ENCODE results near the gene CAMK2B.

The CAMK2B gene

DNA sequence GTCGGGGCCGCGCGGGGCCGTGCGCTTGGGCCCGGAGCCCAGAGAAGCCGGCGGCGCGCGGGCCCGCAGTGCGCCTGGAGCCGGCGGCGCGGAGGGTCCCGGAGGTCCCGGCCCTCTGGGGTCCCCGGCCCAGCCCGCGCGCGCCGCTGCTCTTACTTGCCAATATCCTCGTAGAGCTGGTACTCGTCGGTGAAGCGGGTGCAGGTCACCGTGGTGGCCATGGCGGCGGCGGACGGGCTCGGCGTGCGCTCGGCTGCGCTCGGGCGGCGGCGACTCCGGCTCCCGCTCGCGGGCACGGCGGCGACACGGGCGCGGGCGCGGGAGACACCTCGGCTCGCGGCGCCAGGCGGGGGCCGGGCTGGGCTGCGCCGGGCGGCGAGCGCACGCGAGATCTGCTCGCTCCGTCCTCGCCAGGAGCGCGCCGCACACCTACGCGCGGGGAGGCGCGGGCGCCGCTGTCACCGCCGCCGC lies at the start of gene CAMK2B:
TSS of gene CAMK2B (minus strand) at position 394 of the 471 bp plus-strand sequence. CDS start at position 221, 173 bp downstream.
- no peak for DNase-seq (ENCODE audit: low read depth)

DNA sequence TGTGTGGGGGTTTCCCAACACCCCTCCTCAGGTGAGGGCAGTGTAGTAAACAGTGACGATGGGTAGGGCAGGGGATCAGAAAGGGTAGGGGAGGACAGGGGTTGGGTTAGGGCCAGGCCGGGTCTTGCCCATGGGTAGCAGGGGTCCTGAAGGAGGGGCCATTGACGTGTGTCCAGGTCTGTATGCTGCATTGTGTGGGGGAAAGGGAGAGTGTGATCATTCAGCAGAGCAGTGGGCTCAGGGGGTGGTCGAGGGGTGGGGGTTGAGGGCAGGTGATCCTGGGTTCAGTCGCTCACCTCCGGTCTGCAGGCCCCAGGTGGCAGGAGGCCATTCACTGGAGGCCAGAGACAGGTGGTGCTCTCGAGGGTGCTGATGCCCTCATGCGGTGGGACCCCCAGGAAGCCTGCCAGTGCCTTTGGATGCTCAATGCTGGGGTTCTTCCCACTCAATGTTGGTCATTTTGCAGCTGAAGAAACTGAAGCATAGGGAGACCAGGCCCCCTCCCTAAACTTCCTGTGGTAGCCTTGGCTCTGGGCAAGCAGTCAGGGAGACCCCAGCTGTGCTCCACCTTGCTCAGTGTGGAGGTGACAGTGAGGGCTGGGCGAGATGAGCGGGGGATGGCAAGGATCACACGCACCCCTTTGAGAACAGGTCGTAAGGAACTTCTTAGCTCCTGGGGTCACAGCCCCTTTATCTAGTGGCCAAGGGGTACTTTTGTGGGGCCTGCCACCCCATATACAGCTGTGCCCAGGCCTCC lies 48.8 kb upstream of the CAMK2B start:
- DNase-seq (ENCODE audit: low read depth): no peak

DNA sequence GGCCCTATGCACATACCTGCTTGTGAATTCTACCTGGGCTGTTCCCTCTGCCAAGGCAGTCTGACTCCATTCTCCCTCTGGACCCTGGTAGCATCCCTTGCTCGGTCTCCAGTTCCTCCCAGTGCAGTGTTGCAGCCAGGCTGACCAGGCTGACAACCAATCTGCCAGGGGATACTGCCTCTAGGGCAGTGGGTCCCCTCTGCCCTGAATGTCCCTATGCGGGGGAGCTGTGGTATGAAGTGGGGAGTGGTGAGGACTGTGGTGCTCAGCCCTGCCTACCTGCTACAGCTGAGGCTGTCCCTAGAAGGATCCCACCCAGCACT lies 48.0 kb upstream of the CAMK2B start:
- no peak for DNase-seq (ENCODE audit: low read depth)

DNA sequence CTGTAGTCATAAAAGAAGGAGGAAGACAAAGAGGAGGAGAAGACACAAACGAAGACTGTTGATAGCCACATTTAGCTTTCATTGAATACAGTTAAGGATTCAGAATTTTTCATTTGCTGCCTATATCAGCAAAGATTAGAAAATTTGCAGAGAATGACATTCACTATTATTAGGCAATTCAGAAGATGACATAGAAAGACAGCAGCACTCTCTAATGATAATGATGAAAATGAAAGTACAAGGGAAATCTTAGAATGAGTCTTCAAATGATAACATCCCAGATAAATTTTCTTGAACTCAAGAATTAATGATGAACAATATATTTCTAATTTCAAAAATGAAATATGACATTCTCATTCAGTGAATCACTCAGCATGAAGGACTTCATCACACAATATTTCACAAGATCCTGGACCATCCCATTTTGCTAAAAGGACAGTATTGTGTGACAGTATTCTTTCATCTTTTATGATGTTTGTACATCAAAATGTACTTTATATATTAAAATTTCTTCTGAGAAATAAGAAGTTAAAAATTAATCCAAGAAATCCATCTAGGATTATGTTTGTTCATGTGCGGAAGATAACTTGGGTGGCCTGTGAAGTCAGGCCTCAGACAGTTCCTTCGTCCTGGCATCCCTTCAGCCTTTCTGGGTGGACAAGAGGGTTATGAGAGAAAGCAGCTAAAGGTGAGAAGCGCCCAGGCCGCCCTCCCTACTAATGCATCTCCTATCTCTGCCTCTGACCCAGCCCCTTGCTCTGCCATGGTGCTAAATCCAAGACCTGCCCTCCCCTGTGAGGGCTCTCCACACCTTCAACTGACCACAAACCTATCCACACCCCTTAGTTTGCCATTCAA lies 47.4 kb upstream of the CAMK2B start:
- no peak for DNase-seq (ENCODE audit: low read depth)

DNA sequence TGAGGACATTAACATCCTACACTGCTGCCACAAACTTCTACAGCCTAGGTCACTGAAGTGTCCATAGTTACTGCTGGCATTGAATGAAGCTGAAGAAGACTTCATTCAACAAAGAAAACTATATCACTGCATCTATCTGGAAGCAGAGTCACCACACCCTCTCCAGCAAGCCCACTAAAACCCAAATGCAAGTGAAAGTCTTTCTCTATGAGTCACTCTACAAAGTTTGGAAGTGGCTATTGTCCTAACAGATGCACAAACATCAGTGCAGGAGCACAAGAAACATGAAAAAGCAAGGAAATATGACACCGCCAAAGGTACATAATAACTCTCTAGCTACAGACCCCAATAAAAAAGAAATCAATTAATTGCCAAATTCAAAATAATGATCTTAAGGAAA lies 43.5 kb upstream of the CAMK2B start:
- no peak for DNase-seq (ENCODE audit: low read depth)

DNA sequence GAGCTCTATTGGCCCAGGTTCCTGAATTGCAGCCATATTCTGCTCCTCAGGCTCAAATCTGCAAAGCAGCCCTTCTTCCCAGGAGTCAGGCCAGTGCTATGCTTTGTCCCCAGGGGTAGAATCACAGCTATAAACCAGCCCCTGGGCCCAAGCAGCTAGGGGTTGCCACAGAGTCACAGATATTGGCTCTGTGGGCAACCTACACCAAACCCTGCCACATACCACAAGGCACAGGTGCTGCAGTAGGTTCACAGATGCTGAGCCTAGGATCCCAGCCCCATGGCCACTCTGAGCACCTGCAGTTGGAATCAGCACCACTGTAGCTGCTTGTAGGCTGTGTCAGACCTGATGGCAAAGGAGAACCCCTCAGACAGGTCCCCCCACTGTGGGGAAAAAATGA lies 43.1 kb upstream of the CAMK2B start:
- no peak for DNase-seq (ENCODE audit: low read depth)

DNA sequence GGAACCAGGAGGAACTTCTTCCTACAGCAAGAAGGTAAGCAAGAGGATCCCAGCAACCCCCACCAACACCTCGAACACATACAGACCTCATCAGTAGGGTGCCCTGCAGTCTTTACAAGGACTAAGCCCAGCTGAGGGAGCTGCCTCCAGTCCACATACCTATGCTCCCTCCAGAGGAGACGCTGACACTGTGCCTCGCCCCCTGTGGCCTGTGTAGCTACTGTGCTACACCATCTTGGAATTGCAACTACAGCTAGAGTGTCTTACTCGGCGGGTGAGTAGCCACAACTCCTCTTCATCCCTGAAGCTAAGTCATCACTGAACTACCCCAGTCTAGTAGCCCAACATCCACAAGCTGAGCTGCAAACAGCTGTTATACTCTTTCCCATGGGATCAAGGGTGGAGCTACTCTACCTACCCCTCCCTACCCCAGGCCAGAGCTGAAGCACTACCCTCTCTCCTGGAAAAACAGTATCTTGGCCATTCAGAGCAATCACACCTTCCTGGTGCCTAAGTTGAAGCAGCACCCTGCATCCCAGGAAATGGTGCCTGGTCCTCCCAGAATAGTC lies 42.2 kb upstream of the CAMK2B start:
- no peak for DNase-seq (ENCODE audit: low read depth)

DNA sequence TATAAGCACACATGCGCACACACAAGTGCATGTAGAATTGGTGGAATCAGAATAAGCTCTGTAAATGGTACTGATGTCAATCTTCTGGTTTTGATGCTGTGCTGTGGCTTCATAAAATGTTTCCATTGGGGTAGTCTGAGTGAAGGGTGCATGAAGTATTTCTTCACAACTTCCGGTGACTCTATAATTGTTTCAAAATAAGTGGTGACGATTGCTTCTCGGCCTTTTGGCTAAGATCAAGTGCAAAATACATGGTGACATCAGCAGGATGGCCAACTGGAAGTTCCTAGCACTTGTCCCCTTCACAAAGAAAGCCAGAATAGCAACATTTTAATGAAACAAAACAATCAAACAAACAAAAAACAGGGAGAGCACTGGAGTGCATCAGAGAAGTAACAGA lies 41.6 kb upstream of the CAMK2B start:
- no peak for DNase-seq (ENCODE audit: low read depth)

DNA sequence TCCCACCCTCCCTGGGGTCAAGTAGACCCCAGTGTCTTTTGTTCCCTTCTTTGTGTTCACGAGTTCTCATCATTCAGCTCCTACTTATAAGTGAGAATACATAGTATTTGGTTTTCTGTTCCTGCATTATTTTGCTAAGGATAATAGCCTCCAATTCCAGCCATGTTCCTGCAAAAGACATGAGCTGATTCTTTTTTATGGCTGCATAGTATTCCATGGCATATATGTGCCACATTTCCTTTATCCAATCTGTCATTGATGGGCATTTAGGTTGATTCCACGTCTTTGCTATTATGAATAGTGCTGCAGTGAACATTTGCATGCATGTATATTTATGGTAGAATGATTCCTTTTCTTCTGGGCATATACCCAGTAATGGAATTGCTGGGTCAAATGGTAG lies 28.3 kb upstream of the CAMK2B start:
- no peak for DNase-seq (ENCODE audit: low read depth)

DNA sequence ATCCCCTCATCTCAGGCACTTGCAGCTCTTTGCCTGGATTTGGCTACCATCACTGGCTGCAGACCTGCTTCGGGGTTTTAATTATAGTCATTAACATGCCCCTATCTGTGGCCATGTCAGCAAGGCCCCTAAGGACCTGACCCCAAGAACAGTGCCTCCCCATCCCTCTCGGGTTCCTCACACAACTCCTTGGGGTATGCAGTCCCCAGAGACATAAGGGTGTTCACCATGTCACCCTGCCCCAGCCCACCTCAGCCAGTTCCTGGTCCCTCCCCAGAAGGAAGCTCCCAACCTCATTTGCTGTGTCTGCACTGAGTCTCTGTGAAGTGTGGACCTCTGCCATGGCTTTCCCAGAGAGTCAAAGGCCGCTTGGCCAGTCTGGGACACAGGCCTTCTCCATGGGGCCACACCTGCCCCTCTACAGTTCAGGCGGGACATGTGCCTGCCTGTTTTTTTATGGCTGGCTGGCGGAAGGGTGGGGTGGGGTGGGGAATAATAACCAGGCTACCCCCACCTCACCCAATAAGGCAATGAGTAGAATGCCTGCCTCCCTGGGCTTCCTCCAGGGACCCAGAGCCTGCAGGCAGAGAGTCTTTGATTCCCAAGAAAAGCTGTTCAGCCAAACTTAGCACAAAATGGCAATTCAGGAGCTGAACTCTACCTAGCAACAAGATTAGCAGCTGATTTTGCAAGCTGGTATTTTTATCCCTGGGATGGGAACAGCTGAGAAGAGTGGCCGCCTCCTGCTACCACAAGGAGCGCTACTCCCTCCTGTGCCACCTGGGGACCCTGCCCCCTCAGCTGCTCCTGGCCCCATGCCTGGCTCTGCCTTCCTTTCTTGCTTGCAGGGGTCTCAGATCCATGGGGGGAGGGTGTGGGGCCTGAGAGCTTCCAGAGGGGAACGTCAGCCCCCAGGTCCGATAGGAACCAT lies 23.7 kb upstream of the CAMK2B start:
- DNase-seq (ENCODE audit: low read depth): no peak

DNA sequence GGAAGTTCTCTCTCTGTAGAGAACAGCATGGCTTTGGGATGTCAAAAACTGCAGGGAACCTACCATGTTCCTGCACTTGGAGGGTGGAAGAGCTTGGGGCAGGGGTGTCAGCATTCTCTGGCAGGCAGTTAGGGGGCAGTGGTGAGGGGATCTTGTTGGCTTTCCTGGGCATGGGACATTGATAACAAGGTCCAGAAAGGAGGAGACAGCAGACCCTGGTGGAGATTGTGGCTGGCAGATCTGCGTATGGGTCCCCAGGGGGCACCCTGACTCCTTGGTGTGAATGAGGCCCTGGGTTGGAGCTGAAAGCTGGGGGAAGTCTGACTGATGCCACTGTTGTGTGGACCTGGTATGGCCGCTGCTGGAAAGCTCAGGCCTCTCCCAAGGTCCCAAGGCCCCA lies 22.9 kb upstream of the CAMK2B start:
- DNase-seq (ENCODE audit: low read depth): peak; percentile 6

DNA sequence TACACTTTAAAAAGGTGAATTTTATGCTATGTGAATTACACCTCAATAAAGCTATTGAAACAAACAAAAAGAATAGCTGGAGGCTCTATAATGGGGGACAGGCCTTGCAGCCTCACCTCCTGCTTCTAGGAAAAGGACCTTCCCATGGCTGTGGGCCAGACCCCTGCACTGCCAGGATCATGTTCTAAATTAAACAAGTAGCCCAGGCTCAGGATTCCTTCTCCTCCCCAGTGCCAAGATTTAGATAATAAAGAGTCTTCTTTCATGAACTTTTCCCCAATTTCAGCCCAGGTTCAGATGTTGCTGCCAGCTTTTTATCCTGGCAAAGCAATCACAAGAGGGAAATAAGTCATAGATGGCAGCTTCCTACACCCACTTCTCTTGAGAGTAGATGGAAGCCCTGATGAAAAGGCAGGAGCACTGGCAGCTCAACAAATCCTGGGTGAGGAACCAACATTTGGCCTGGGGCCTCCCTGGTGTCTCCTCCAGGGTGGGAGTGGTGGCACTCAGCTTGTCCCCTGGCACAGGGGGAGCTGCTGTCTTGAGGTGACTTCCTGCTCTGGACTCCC lies 22.2 kb upstream of the CAMK2B start:
- DNase-seq (ENCODE audit: low read depth): no peak

DNA sequence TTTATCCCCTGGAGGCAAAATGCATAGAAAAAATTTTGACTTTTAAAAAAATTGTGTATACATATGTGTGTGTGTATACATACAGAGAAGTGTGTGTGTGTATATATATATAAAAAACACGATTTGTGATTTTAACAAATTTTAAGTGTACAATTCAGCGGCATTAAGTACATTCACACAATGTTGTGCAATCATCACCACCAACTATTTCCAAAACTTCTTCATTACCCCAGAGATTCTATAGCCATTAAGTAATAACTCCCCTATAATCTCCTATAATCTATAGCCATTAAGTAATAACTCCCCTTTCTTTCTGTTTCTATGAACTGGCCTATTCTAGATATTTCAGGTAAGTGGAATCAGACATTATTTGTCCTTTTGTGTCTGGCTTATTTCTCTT lies 20.7 kb upstream of the CAMK2B start:
- DNase-seq (ENCODE audit: low read depth): no peak

DNA sequence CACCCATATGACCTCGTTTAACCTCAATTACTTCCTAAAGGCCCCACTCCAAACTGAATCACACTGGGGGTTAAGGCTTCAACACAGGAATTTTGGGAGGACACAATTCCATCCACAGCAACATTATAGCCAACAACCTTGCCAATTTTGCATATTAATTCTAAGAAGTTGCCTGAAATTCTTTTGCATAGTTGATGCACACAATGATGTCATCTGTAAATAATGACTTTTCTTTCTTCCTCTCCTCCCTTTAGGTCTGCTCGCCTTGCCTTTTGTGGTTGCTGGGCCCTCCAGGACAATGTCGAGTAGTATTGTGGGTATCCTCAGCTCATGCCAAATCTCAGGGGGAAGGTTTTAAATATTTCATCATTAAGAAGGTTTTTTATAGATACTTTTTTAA lies 16.0 kb upstream of the CAMK2B start:
- no peak for DNase-seq (ENCODE audit: low read depth)

DNA sequence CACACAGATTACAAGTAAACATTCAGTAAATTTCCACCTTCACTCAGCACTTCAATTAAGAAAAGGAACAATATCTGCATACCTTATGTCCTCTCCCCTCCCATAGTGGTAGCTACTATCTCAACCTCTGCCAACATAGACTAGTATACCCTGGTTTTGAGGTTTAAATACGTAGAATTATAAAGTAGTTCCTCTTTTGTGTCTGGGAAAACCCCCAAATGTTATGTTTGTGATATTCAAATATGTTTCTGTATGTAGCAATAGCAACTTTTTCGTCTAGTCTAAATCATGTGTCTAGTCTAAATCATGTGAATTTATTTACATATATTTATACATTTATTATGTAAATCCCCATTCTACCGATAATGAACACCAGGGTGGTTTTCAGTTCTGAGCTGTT lies 13.2 kb upstream of the CAMK2B start:
- no peak for DNase-seq (ENCODE audit: low read depth)

DNA sequence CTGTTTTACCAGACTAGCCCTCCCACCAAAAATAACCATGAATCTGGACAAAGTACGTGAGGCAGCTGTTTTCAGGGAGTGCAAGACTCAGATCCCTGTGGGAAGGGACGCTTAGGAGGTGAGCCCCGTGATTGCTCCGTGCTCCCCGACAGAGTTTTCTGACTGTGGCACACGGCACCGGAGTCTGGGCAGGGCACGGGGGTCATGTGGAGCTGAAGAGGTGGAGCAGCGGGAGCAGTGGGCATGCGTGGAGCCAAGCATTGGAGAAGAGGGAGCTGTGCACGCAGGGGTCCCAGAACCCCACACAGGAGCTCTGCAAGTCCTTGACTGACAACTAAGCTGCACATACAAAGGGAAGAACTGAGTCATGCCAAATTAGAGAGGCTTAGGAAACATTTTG lies 11.1 kb upstream of the CAMK2B start:
- no peak for DNase-seq (ENCODE audit: low read depth)

DNA sequence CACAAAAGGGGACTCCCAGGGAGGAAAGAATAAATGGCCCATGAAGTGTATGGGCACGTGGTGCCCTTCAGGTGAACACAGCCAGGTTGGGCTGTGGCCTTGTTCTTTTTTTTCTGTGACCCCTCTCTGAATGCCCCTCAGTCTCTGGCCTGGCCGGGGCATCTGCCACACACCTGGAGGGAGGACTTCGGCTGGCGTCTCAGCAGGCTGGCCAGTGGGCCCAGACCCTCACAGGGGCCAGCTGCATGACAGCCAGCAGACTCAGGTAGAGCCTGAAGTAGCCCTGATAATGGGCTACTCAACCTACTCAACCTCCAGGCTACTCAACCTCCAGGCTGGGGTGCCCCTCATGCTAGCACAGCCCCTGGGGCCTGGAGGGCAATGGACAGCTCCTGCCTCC lies 9.8 kb upstream of the CAMK2B start:
- DNase-seq (ENCODE audit: low read depth): no peak

DNA sequence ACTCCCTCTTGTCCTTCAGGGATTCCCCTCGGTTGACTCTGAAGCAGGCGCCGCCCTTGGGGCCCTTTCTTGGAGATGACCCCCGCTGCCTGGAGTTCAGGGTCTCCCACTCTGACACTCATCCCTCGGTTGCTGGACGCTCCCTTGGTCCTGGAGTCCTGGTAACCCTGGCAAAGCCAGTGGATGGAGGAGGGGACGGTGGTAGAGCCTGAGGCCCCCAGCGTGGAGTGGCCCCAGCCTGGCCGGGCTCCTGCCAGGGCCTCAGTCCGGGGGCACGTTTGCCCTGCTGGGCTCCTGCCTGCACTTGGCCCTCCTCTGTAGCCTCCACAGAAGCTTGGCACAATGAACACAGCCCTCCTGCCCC lies 9.3 kb upstream of the CAMK2B start:
- DNase-seq (ENCODE audit: low read depth): no peak

DNA sequence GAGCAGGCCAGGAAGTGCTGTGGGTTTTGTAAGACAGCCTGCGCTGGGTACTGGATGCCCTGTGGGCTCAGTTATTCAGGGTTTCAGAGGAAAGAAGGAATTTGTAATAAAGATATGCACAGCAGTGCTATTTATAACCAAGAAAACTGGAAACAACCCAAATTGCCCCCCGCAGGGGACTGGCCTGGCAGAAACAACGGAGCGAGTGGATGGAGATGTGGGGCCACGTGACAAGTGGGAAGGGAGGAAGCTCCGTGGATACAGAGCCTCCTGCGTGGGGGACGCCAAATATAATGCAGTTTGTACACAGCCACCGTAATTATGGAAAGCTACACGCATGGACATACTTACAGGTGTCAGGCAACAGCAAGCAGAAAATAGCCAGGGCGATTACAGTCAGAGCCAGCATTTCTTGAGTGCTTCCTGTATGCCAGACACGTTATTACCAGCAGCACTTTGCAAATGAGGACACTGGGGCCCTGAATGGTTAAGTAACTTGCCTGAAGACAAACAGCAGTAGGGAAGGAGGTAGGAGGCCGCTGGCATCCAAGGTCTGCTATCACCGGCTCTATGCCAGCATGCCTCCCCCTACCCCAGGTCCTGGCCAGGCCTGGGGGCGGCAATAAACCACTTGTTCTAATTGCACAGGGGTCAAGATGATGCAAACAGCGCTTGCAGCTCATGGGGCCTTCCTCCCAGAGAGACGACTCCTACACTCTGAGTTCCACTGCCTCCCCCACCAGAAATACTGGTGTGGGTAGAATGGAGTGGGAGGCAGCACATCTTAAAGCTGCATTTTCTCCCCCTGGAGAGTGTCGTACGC lies 8.7 kb upstream of the CAMK2B start:
- DNase-seq (ENCODE audit: low read depth): no peak

DNA sequence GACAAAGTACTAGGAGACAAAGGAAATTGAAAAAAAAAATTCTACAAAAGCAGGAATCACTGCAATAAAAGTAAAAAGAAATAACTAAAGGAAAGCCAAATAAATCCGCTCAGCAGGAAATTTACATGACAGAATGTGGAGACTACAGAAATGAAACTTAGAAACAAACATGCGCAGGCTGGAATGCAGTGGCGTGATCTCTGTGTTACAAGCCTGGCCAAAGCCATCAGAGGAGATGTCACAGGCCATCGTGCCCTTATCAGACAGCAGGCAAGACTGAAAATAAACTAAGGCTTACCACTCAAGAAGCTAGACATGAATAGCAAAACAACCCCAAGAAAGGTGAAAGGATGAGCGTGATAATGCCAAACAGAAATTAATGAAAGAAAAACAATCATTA lies 6.3 kb upstream of the CAMK2B start:
- no peak for DNase-seq (ENCODE audit: low read depth)

DNA sequence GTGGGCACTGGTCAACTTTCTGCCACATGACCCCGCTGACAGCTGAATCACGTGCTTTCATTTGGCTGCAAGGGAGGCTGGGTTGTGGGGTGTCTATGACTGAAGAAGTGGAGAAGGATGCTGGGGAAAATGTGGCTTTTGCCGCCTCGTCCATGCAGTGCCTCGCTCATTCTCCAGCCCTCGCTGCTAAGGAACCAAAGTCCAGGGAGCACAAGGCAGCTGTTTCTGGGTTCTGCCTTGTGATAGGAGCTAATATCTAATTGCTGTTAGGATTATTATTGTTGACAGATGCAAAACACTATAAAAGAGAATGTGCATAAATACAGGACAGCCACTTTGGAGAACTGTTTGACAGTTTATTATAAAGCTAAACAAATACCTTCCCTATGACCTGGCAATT lies 4.9 kb upstream of the CAMK2B start:
- DNase-seq (ENCODE audit: low read depth): no peak
